ENCODE data around the gene LGALS3BP. TPM values are rescaled to one million over a fixed set of nuclear protein-coding genes. Genes with fewer than 3 reads are reported as not detected.
"Not testable (repeated sequence)": the region's sequence is repeated elsewhere in the genome, so short reads cannot be mapped to it uniquely, and the experiment has no call there.

Gene LGALS3BP
- total RNA-seq (2014; rRNA removed; shearing (Covaris generic)) = 1,201 and 1,214 TPM in 2 replicates
- 3,054 and 3,096 TPM in 2 replicates for polyA plus RNA-seq (2015; cell fraction: cytosol; rRNA removed)
- polyA plus RNA-seq (2015; cell fraction: nucleus; rRNA removed) = 1,636 and 1,684 TPM in 2 replicates

GRCh38 chr17:78979780-78980623, at the start of gene LGALS3BP:
LGALS3BP (minus strand) TSS chr17:78979923; CDS start chr17:78977191, 2,732 bp downstream.
- DNase-seq (ENCODE audit: low read depth, low spot score) = peak; percentile 99
- in situ Hi-C loops (cut with HindIII; ENCODE audit: low pct_unique_long_range_greater_than_20kb, low sequenced_read_pairs) = no loop called here

- in situ Hi-C loops (cut with HindIII; ENCODE audit: low pct_unique_long_range_greater_than_20kb, low sequenced_read_pairs) = no loop called here
- peak; percentile 47 for DNase-seq (ENCODE audit: low read depth, low spot score)
These were observed 49.0 kb upstream of the LGALS3BP start for GRCh38 chr17:79028496-79029326.

DNA sequence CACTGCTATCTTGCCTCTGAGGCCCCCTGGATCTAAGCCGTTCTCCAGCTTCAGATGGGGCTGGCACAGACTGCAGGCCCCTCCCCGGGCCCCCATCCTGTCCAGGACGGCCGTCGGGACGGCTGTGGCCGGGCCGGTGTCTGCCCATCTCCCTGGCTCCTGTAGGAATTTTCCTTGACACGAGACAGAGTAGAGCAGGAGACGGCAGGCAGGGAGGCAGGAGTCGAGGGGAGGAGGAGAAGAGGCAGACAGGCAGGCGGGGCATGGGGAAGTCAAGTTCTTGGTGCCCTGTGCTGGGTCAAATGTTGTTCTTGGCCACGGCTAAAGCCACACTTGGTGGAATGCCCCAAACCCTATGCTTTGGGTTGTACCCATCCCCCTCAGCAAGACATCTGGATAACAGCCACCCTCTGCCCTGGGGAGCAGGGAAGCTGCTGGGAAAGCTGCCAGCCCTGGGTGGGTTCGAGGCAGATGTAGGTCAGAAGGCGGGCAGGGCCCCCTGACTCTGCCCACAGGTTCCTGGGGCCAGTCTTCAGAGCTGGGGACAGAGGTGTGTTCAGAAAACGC, 48.3 kb upstream of the LGALS3BP start:
- in situ Hi-C loops (cut with HindIII; ENCODE audit: low pct_unique_long_range_greater_than_20kb, low sequenced_read_pairs) = no loop called here
- DNase-seq (ENCODE audit: low read depth, low spot score) = no peak

DNA sequence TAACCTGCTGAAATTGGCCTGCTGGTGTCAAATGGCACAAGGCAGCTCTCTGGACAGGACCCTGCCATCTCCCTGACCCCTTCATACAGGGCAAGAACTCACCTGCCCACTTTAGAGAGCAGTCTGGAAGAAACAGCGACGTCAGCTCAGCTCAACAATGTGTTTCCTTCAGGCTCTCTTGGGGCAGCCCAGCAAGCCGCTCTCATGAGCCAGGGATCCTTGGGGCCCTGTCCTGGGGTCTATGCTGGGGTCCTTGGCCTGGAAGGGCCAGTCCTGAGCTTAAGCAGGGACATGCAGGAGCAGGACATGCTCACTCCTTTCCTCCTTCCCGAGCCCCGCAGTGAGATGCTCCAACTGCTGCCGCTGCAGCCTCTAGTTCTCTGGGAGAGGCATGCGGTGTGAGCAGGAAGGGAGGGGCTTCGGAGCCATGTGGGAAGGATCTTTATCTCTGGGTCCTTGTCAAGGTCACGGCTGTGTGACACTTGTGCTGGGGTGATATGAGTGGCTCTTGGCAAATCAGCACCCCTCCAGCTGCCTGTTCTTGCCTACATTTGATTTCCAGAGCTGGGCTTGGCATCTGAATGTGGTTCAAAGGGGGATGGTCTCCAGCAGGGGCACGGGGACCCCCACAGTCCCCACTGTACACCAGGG, 47.7 kb upstream of the LGALS3BP start:
- in situ Hi-C loops (cut with HindIII; ENCODE audit: low pct_unique_long_range_greater_than_20kb, low sequenced_read_pairs) = no loop called here
- no peak for DNase-seq (ENCODE audit: low read depth, low spot score)

DNA sequence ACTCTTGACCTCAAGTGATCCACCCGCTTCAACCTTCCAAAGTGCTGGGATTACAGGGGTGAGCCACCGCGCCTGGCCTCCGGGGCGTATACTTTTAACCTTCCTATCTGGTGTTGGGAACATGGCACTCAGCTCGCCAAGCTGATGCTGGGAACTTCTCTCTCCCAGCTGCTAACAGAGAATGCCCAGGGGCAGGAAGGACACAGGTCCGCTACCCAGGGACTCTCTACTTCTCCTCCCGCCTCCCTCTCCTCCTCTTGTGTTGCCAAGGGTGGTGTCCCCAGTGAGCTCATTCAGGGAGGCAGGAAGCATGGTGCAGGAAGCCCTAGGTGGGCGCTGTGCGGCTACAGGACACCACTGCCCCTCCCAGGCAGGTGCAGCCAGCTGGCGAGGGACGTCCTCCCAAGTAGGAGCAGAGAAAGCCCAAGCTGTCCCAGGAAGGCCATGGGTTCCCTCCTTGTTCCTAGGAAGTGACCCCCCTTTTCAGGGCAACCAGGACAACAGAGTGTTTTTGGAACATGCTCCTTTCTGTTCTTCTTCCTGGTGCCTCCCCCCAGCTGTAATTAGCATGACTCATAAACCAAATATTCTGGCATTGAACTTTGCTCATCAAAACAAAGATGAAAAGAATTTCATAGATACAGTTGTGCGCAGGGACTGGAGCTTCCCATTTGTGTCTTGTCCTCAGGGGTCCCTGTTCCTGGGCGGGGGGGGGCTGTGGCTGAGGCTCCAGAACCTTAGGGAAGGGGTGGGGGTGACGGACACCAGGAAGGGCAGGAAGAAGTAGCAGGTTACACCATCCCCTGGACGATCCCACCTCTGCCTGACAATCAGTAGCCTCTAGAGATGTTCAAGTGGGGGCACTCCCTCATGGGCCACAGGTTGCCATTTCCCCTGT, 46.9 kb upstream of the LGALS3BP start:
- DNase-seq (ENCODE audit: low read depth, low spot score) = peak; percentile 61
- in situ Hi-C loops (cut with HindIII; ENCODE audit: low pct_unique_long_range_greater_than_20kb, low sequenced_read_pairs) = no loop called here

DNA sequence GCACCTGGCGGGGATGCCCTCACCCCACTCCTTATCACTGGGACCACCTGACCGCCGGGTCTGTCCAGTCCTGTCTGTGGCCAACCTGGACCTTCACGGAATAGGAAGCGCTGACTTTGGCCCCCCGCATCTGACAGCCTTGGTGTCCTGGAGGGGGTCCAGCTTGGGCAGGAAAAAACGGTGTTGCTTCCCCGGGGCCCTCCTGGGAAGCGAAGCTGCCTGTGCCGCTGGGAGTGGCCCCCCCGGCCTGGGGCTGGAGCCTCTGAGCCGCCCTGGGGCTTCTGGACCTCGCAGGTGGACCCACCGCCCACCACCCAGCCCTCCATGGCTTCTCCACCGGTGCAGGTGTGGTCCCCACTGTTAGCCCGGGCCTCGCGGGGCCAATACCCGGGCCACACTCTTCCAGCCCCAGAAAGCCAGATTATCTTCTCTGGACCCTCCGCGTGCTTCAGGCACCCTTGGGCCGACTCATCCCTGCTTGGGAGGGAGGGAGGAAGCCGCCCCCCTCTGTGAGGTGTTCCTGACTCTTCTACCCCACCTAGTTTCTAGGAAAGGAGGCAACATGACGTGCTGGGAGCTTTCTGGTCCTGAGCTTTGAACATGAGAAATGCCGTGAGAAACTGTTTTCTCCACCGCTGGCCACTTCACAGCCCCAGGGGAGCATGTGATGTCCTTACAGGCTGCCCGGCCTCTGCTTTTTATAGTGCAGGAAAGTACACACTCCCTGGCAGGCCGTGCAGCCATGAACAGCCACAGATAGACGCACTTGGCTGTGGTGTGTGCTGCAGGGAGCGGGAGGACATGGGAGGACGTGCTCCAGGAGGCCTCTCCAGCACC, 45.4 kb upstream of the LGALS3BP start:
- no peak for DNase-seq (ENCODE audit: low read depth, low spot score)
- in situ Hi-C loops (cut with HindIII; ENCODE audit: low pct_unique_long_range_greater_than_20kb, low sequenced_read_pairs) = no loop called here

GRCh38 chr17:79023886-79024771, 44.4 kb upstream of the LGALS3BP start, which contains the start of gene C1QTNF1:
C1QTNF1 (plus strand) TSS chr17:79024169; CDS start chr17:79043969, 19,800 bp downstream.
- DNase-seq (ENCODE audit: low read depth, low spot score) = no peak
- in situ Hi-C loops (cut with HindIII; ENCODE audit: low pct_unique_long_range_greater_than_20kb, low sequenced_read_pairs) = no loop called here

GRCh38 chr17:79023180-79023705, 43.5 kb upstream of the LGALS3BP start:
- no peak for DNase-seq (ENCODE audit: low read depth, low spot score)
- in situ Hi-C loops (cut with HindIII; ENCODE audit: low pct_unique_long_range_greater_than_20kb, low sequenced_read_pairs) = no loop called here

DNA sequence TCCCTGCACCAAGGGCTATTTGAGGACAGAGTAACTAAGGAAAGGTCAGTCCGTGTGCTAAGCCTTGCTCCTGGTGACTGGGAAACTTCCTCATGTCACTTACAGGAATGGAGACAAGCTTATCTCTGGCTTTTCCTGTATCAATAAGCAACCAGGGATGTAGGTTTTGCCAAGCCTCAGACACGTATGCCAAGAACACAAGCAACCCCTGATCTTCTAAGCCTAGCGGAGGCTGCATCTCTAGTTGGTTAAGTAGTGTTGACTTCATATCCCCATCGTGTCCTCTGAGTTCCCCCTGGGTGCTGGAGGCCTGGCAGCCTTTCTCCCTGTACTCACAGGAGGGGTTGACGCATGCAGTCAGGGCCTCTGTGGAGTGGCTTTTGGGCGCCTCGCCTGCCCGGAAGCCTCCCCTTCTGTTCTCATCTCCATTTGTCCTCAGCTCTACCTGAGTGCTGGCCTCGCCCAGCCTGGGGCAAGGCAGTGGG, 42.8 kb upstream of the LGALS3BP start:
- DNase-seq (ENCODE audit: low read depth, low spot score) = no peak
- in situ Hi-C loops (cut with HindIII; ENCODE audit: low pct_unique_long_range_greater_than_20kb, low sequenced_read_pairs) = no loop called here

- in situ Hi-C loops (cut with HindIII; ENCODE audit: low pct_unique_long_range_greater_than_20kb, low sequenced_read_pairs); DNase-seq (ENCODE audit: low read depth, low spot score): not testable (repeated sequence)
These were observed 42.2 kb upstream of the LGALS3BP start for GRCh38 chr17:79021929-79022328.

DNA sequence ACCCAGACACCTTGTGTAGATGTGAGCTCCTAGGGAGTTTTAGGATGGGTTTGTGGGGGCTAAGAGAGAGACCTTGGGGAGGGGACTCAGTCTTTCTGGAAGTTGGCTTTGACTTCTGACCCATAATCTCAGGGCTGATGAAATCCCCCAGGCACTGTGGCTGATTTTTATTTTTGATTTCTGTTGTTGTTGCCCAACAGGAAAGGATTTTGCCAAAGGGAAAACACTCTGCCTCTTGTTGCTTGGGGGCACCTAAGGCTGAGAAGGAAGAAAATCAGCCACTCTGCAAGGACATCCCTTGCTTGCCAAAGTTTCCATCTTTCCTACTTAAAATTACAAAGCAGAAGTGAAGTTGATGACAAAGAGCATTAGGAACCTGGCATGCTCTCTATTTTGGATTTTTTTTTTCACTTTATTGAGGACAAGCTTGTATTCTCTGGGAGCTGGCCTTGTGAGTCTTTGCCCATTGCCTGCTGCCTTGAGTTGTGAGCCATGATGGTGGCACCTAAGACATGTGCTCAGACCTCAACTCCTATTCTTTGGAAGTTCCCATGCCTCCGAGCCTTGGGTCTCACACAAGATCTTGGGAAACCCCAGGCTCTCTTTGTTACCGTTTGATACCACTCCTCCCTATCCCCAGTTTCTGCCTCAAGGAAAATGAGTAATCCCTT, 41.0 kb upstream of the LGALS3BP start:
- in situ Hi-C loops (cut with HindIII; ENCODE audit: low pct_unique_long_range_greater_than_20kb, low sequenced_read_pairs) = no loop called here
- peak; percentile 37 for DNase-seq (ENCODE audit: low read depth, low spot score)

DNA sequence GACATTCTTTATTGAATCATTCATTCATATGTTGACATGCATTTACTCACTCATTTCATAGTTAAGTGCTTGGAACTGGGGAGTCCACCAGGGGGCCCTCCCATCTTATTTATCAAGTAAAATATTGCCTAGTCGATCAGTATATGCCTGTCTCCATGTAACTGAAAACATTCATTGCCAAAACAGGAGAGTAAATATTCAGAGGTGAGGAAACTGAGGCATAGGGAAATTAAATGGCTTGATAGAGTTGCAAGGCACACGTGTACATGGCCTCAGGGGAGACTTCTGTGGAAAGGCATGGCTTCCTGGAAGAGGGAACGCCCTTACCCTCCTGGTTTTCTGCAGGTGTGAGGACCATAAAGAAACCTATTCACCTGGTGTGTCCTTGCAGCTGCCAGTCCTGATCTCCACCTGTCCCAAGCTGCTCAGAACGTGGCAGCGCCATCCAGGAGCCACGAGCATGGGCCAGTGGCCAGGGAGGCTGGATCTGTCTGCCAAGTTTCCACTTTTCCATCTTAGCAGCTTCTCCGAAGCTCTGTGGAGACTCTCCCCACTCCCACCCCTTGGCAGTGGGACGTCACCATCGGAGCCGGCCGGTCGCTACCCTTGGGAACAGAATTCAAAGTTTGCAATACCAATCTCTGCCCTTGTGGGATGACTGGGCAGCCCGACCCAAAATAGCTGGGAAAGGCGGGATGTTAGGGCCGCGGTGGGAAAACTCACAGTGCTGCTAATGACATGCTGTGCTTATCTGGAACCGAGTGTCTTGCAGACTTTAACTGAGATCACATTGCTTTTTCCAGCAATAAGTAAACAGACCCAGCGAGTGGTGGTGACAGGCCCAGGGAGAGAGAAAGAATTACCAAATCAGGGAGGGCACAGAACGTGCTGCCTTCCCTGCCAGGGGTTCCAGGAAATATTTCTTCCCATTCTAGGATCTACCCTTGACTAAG, 40.2 kb upstream of the LGALS3BP start:
- DNase-seq (ENCODE audit: low read depth, low spot score) = peak; percentile 94
- in situ Hi-C loops (cut with HindIII; ENCODE audit: low pct_unique_long_range_greater_than_20kb, low sequenced_read_pairs) = no loop called here

GRCh38 chr17:79019261-79019631, 39.5 kb upstream of the LGALS3BP start:
- DNase-seq (ENCODE audit: low read depth, low spot score) = no peak
- in situ Hi-C loops (cut with HindIII; ENCODE audit: low pct_unique_long_range_greater_than_20kb, low sequenced_read_pairs) = no loop called here

Data from SK-MEL-5 (cell line).